ENCODE measurements around the gene PTPN13.

PTPN13 gene

GRCh38 chr4:86619656-86620055, 25.5 kb downstream of the PTPN13 start:
- Histone ChIP-seq H3K4me1 (ENCODE audit: control insufficient read depth, low read depth, low read length) (no peaks in the 10 kb centered on the region), H3K9me3 (ENCODE audit: control insufficient read depth, low read depth, low read length) (no peaks in the 10 kb centered on the region), H3K9ac (ENCODE audit: low read length) (no peak overlapping the region)

GRCh38 chr4:86621435-86621834, 27.3 kb downstream of the PTPN13 start:
- Histone ChIP-seq H3K9ac (ENCODE audit: low read length) (no peak overlapping the region), H3K4me3 (ENCODE audit: low read length) (no peak overlapping the region), H3K27ac (ENCODE audit: low read length) (no peak overlapping the region)

More at GRCh38 chr4:86619656-86620055, 25.5 kb downstream of the PTPN13 start:
- Histone ChIP-seq H3K27me3 (ENCODE audit: control insufficient read depth, insufficient read depth, low read length) (no peaks in the 10 kb centered on the region), H3K4me3 (ENCODE audit: low read length) (no peak overlapping the region), H3K36me3 (ENCODE audit: control insufficient read depth, low read depth, low read length) (no peaks in the 10 kb centered on the region), H3K27ac (ENCODE audit: low read length) (no peak overlapping the region)

GRCh38 chr4:86626066-86626465, 32.0 kb downstream of the PTPN13 start:
- Histone ChIP-seq H3K9me3 (ENCODE audit: control insufficient read depth, low read depth, low read length) (no peaks in the 10 kb centered on the region), H3K9ac (ENCODE audit: low read length) (no peak overlapping the region), H3K27me3 (ENCODE audit: control insufficient read depth, insufficient read depth, low read length) (no peaks in the 10 kb centered on the region), H3K27ac (ENCODE audit: low read length) (no peak overlapping the region), H3K4me1 (ENCODE audit: control insufficient read depth, low read depth, low read length) (no peaks in the 10 kb centered on the region), H3K36me3 (ENCODE audit: control insufficient read depth, low read depth, low read length) (no peaks in the 10 kb centered on the region), H3K4me3 (ENCODE audit: low read length) (no peak overlapping the region)

More at GRCh38 chr4:86621435-86621834, 27.3 kb downstream of the PTPN13 start:
- Histone ChIP-seq H3K36me3 (ENCODE audit: control insufficient read depth, low read depth, low read length) (no peaks in the 10 kb centered on the region), H3K9me3 (ENCODE audit: control insufficient read depth, low read depth, low read length) (no peaks in the 10 kb centered on the region), H3K27me3 (ENCODE audit: control insufficient read depth, insufficient read depth, low read length) (no peaks in the 10 kb centered on the region), H3K4me1 (ENCODE audit: control insufficient read depth, low read depth, low read length) (no peaks in the 10 kb centered on the region)

GRCh38 chr4:86627462-86628135, 33.5 kb downstream of the PTPN13 start:
- no peaks in the 10 kb centered on the region for H3K27me3 ChIP-seq (ENCODE audit: control insufficient read depth, insufficient read depth, low read length)
- H3K36me3 ChIP-seq (ENCODE audit: control insufficient read depth, low read depth, low read length), result no peaks in the 10 kb centered on the region
- H3K9me3 ChIP-seq (ENCODE audit: control insufficient read depth, low read depth, low read length), result no peaks in the 10 kb centered on the region
- no peaks in the 10 kb centered on the region for H3K4me1 ChIP-seq (ENCODE audit: control insufficient read depth, low read depth, low read length)
- no peak overlapping the region for H3K4me3 ChIP-seq (ENCODE audit: low read length)
- H3K27ac ChIP-seq (ENCODE audit: low read length), result no peak overlapping the region
- H3K9ac ChIP-seq (ENCODE audit: low read length), result no peak overlapping the region

- Histone ChIP-seq H3K9me3 (ENCODE audit: control insufficient read depth, low read depth, low read length) (no peaks in the 10 kb centered on the region), H3K27me3 (ENCODE audit: control insufficient read depth, insufficient read depth, low read length) (no peaks in the 10 kb centered on the region), H3K4me3 (ENCODE audit: low read length) (no peak overlapping the region), H3K9ac (ENCODE audit: low read length) (no peak overlapping the region), H3K4me1 (ENCODE audit: control insufficient read depth, low read depth, low read length) (no peaks in the 10 kb centered on the region), H3K27ac (ENCODE audit: low read length) (no peak overlapping the region), H3K36me3 (ENCODE audit: control insufficient read depth, low read depth, low read length) (no peaks in the 10 kb centered on the region)
Measured at GRCh38 chr4:86630629-86631028, 36.5 kb downstream of the PTPN13 start.

GRCh38 chr4:86631166-86631565, 37.1 kb downstream of the PTPN13 start:
- Histone ChIP-seq H3K9ac (ENCODE audit: low read length) (no peak overlapping the region), H3K27ac (ENCODE audit: low read length) (no peak overlapping the region), H3K4me3 (ENCODE audit: low read length) (no peak overlapping the region), H3K36me3 (ENCODE audit: control insufficient read depth, low read depth, low read length) (no peaks in the 10 kb centered on the region), H3K9me3 (ENCODE audit: control insufficient read depth, low read depth, low read length) (no peaks in the 10 kb centered on the region), H3K4me1 (ENCODE audit: control insufficient read depth, low read depth, low read length) (no peaks in the 10 kb centered on the region), H3K27me3 (ENCODE audit: control insufficient read depth, insufficient read depth, low read length) (no peaks in the 10 kb centered on the region)

- H3K27me3 ChIP-seq (ENCODE audit: control insufficient read depth, insufficient read depth, low read length), result no peaks in the 10 kb centered on the region
- H3K4me3 ChIP-seq (ENCODE audit: low read length), result no peak overlapping the region
- H3K4me1 ChIP-seq (ENCODE audit: control insufficient read depth, low read depth, low read length), result no peaks in the 10 kb centered on the region
- H3K9me3 ChIP-seq (ENCODE audit: control insufficient read depth, low read depth, low read length), result no peaks in the 10 kb centered on the region
- H3K27ac ChIP-seq (ENCODE audit: low read length), result no peak overlapping the region
- H3K36me3 ChIP-seq (ENCODE audit: control insufficient read depth, low read depth, low read length), result no peaks in the 10 kb centered on the region
- no peak overlapping the region for H3K9ac ChIP-seq (ENCODE audit: low read length)
Measured at GRCh38 chr4:86633854-86634253, 39.7 kb downstream of the PTPN13 start.

GRCh38 chr4:86640469-86640868, 46.4 kb downstream of the PTPN13 start:
- H3K27me3 ChIP-seq (ENCODE audit: control insufficient read depth, insufficient read depth, low read length), result no peaks in the 10 kb centered on the region
- peaks cover 3% of the 10 kb centered on the region for H3K36me3 ChIP-seq (ENCODE audit: control insufficient read depth, low read depth, low read length)
- no peak overlapping the region for H3K27ac ChIP-seq (ENCODE audit: low read length)
- no peak overlapping the region for H3K9ac ChIP-seq (ENCODE audit: low read length)
- H3K4me1 ChIP-seq (ENCODE audit: control insufficient read depth, low read depth, low read length), result no peaks in the 10 kb centered on the region
- no peak overlapping the region for H3K4me3 ChIP-seq (ENCODE audit: low read length)
- no peaks in the 10 kb centered on the region for H3K9me3 ChIP-seq (ENCODE audit: control insufficient read depth, low read depth, low read length)

GRCh38 chr4:86641516-86642090, 47.5 kb downstream of the PTPN13 start:
- H3K4me3 ChIP-seq (ENCODE audit: low read length), result no peak overlapping the region
- no peak overlapping the region for H3K27ac ChIP-seq (ENCODE audit: low read length)
- H3K27me3 ChIP-seq (ENCODE audit: control insufficient read depth, insufficient read depth, low read length), result no peaks in the 10 kb centered on the region
- H3K9ac ChIP-seq (ENCODE audit: low read length), result no peak overlapping the region
- H3K36me3 ChIP-seq (ENCODE audit: control insufficient read depth, low read depth, low read length), result peaks cover 3% of the 10 kb centered on the region
- H3K4me1 ChIP-seq (ENCODE audit: control insufficient read depth, low read depth, low read length), result no peaks in the 10 kb centered on the region
- H3K9me3 ChIP-seq (ENCODE audit: control insufficient read depth, low read depth, low read length), result no peaks in the 10 kb centered on the region

- Histone ChIP-seq H3K9ac (ENCODE audit: low read length) (no peak overlapping the region), H3K4me1 (ENCODE audit: control insufficient read depth, low read depth, low read length) (no peaks in the 10 kb centered on the region), H3K27me3 (ENCODE audit: control insufficient read depth, insufficient read depth, low read length) (no peaks in the 10 kb centered on the region), H3K27ac (ENCODE audit: low read length) (no peak overlapping the region), H3K9me3 (ENCODE audit: control insufficient read depth, low read depth, low read length) (peaks cover 7% of the 10 kb centered on the region), H3K4me3 (ENCODE audit: low read length) (no peak overlapping the region), H3K36me3 (ENCODE audit: control insufficient read depth, low read depth, low read length) (peaks cover 3% of the 10 kb centered on the region)
Measured at GRCh38 chr4:86644892-86645291, 50.8 kb downstream of the PTPN13 start.

- Histone ChIP-seq H3K27ac (ENCODE audit: low read length) (no peak overlapping the region), H3K9me3 (ENCODE audit: control insufficient read depth, low read depth, low read length) (peaks cover 30% of the 10 kb centered on the region), H3K4me1 (ENCODE audit: control insufficient read depth, low read depth, low read length) (no peaks in the 10 kb centered on the region), H3K36me3 (ENCODE audit: control insufficient read depth, low read depth, low read length) (no peaks in the 10 kb centered on the region), H3K9ac (ENCODE audit: low read length) (no peak overlapping the region), H3K4me3 (ENCODE audit: low read length) (no peak overlapping the region), H3K27me3 (ENCODE audit: control insufficient read depth, insufficient read depth, low read length) (no peaks in the 10 kb centered on the region)
Measured at GRCh38 chr4:86652332-86652932, 58.3 kb downstream of the PTPN13 start.

Measured in iPS-18a (cell line).